SK-N-SH (cell line): Measurements from ENCODE around the gene ABCB7. TPM values are rescaled to one million over a fixed set of nuclear protein-coding genes. Genes with fewer than 3 reads are reported as not detected.

Source experiments
- CTCF ChIA-PET: fragments of 300-600, 350-600 bp; formaldehyde crosslinking; extraction: SDS; loops from one replicate; lab custom pipeline; 2021; lab: Yijun Ruan, JAX
- POLR2A ChIA-PET: fragments of 350-600 bp; sonication (Branson Sonifier 250); formaldehyde crosslinking; extraction: SDS; loops from one replicate; lab custom pipeline; 2020; ENCODE audit warnings: antibody characterized with exemption, inconsistent platforms; lab: Yijun Ruan, JAX
- DNase-seq: peaks from one replicate; pipeline ENCODE4 v3.0.0; 2012
- H2AFZ ChIP-seq: fragments of 200-600 bp; sonication (generic); 2 replicates; pipeline ENCODE4 v1.8.1; 2016; ENCODE audit warnings: antibody characterized with exemption, mild to moderate bottlenecking, low read depth
- H3F3A ChIP-seq: fragments of 200-600 bp; sonication (generic); replicated peaks from 2 replicates; pipeline ENCODE3; 2016; ENCODE audit warnings: antibody characterized with exemption, mild to moderate bottlenecking; ENCODE audit not compliant: insufficient read depth
- H3K27ac ChIP-seq, 2 experiments: fragments of 200-500 bp in 1 of 2; fragments of 200-600 bp in 1 of 2; sonication (Bioruptor generic) in 1 of 2; sonication (generic), shearing (Covaris generic) in 1 of 2; 2 replicates each; pipeline versions ENCODE4 v1.5.1 to v1.6.1; 2014 to 2016; ENCODE audit warnings: low read depth in 2 of 2, inconsistent platforms in 1 of 2, low read length in 1 of 2, mild to moderate bottlenecking in 1 of 2, mixed read lengths in 1 of 2
- H3K27me3 ChIP-seq: fragments of 200-600 bp; sonication (generic), shearing (Covaris generic); 2 replicates; pipeline ENCODE4 v1.6.1; 2016; ENCODE audit warnings: mixed run types; ENCODE audit not compliant: insufficient read depth
- H3K36me3 ChIP-seq, 2 experiments: fragments of 200-500 bp in 1 of 2; fragments of 200-600 bp in 1 of 2; sonication (Bioruptor generic) in 1 of 2; sonication (generic) in 1 of 2; replicated peaks in 1 of 2; 2 replicates each; pipeline versions ENCODE3 to v1.5.1; 2014 to 2016; ENCODE audit warnings: low read length in 1 of 2, mild to moderate bottlenecking in 1 of 2; ENCODE audit not compliant: insufficient read depth in 2 of 2, control insufficient read depth in 1 of 2
- H3K4me1 ChIP-seq, 2 experiments: fragments of 200-500 bp in 1 of 2; fragments of 200-600 bp in 1 of 2; sonication (Bioruptor generic) in 1 of 2; sonication (generic), shearing (Covaris generic) in 1 of 2; 2 replicates each; pipeline versions ENCODE4 v1.5.1 to v1.6.1; 2014 to 2016; ENCODE audit warnings: low read depth in 1 of 2, low read length in 1 of 2, mixed run types in 1 of 2; ENCODE audit not compliant: insufficient read depth in 2 of 2, control insufficient read depth in 1 of 2
- H3K4me2 ChIP-seq: fragments of 200-600 bp; sonication (generic), shearing (Covaris generic); 2 replicates; pipeline ENCODE4 v1.6.1; 2017; ENCODE audit warnings: mixed run types
- H3K4me3 ChIP-seq, 2 experiments: fragments of 200-500 bp in 1 of 2; fragments of 200-600 bp in 1 of 2; sonication (Bioruptor generic) in 1 of 2; sonication (generic), shearing (Covaris generic) in 1 of 2; 2 replicates each; pipeline versions ENCODE4 v1.5.1 to v1.8.1; 2014 to 2016; ENCODE audit warnings: low read depth in 2 of 2, inconsistent platforms in 1 of 2, low read length in 1 of 2, mild to moderate bottlenecking in 1 of 2, mixed read lengths in 1 of 2, moderate library complexity in 1 of 2
- H3K79me2 ChIP-seq: fragments of 200-600 bp; sonication (generic); 2 replicates; pipeline ENCODE4 v1.8.1; 2017; ENCODE audit warnings: mild to moderate bottlenecking; ENCODE audit not compliant: insufficient read depth
- H3K9ac ChIP-seq: fragments of 200-600 bp; sonication (generic); 2 replicates; pipeline ENCODE4 v1.6.1; 2017; ENCODE audit warnings: mixed run types
- H3K9me2 ChIP-seq: fragments of 200-600 bp; sonication (generic); 2 replicates; pipeline ENCODE4 v1.6.1; 2017; ENCODE audit warnings: mixed run types
- H3K9me3 ChIP-seq: fragments of 200-600 bp; sonication (generic); 2 replicates; pipeline ENCODE4 v1.6.1; 2017; ENCODE audit warnings: mixed run types, mild to moderate bottlenecking, moderate library complexity
- H4K20me1 ChIP-seq: fragments of 200-600 bp; sonication (generic); 2 replicates; pipeline ENCODE4 v1.6.1; 2017; ENCODE audit warnings: mild to moderate bottlenecking, mixed run types; ENCODE audit not compliant: insufficient read depth
- CHD2 ChIP-seq: fragments of 150-350 bp; IDR thresholded peaks from 2 replicates; pipeline ENCODE4 v1.6.1; 2018; ENCODE audit warnings: low read length; ENCODE audit not compliant: partially characterized antibody
- ELF1 ChIP-seq: IDR thresholded peaks from 2 replicates; pipeline ENCODE4 v1.4.0; 2012
- EP300 ChIP-seq, 2 experiments: IDR thresholded peaks; 2 replicates each; pipeline versions ENCODE4 v1.4.0 to v1.6.1; 2012; ENCODE audit warnings: borderline replicate concordance in 1 of 2, low read depth in 1 of 2, low read length in 1 of 2
- FOSL2 ChIP-seq: IDR thresholded peaks from 2 replicates; pipeline ENCODE4 v1.4.0; 2012; ENCODE audit warnings: low read depth, mild to moderate bottlenecking, moderate library complexity, borderline replicate concordance
- FOXJ3 ChIP-seq: sonication (generic); formaldehyde crosslinking; IDR thresholded peaks from 2 replicates; pipeline ENCODE4 v1.5.1; 2020; ENCODE audit warnings: mild to moderate bottlenecking, missing genetic modification reagents
- FOXM1 ChIP-seq: IDR thresholded peaks from 2 replicates; pipeline ENCODE4 v1.4.0; 2012; ENCODE audit warnings: low read depth, mild to moderate bottlenecking
- GABPA ChIP-seq: IDR thresholded peaks from 2 replicates; pipeline ENCODE4 v1.4.0; 2012; ENCODE audit warnings: low read depth, mild to moderate bottlenecking
- GATA2 ChIP-seq: sonication (generic); formaldehyde crosslinking; IDR thresholded peaks from 2 replicates; pipeline ENCODE4 v1.5.0; 2020; ENCODE audit warnings: mild to moderate bottlenecking, missing genetic modification reagents
- IRF3 ChIP-seq: fragments of 150-350 bp; IDR thresholded peaks from 2 replicates; pipeline ENCODE4 v1.6.1; 2016; ENCODE audit warnings: mild to moderate bottlenecking, low read depth, low read length
- MEF2A ChIP-seq: IDR thresholded peaks from 2 replicates; pipeline ENCODE4 v1.4.0; 2012; ENCODE audit warnings: low read depth, borderline replicate concordance
- MXI1 ChIP-seq: IDR thresholded peaks from 2 replicates; pipeline ENCODE4 v1.6.1; 2012; ENCODE audit warnings: mild to moderate bottlenecking, low read depth, low read length, improper control_type of control experiment
- NFIC ChIP-seq: IDR thresholded peaks from 2 replicates; pipeline ENCODE4 v1.4.0; 2012; ENCODE audit warnings: borderline replicate concordance
- NRF1 ChIP-seq: IDR thresholded peaks from 2 replicates; pipeline ENCODE4 v1.6.1; 2012; ENCODE audit warnings: low read depth, mild to moderate bottlenecking, low read length
- POLR2AphosphoS5 ChIP-seq: IDR thresholded peaks from 2 replicates; pipeline ENCODE4 v1.6.1; 2012; ENCODE audit warnings: low read depth, low read length
- RCOR1 ChIP-seq: fragments of 150-350 bp; IDR thresholded peaks from 2 replicates; pipeline ENCODE4 v1.6.1; 2017; ENCODE audit warnings: antibody characterized with exemption, low read length
- RFX5 ChIP-seq: IDR thresholded peaks from 2 replicates; pipeline ENCODE4 v1.6.1; 2012; ENCODE audit warnings: mild to moderate bottlenecking, improper control_type of control experiment, low read length
- SMC3 ChIP-seq: IDR thresholded peaks from 2 replicates; pipeline ENCODE4 v1.6.1; 2012; ENCODE audit warnings: low read depth, low read length, improper control_type of control experiment
- TAF1 ChIP-seq: IDR thresholded peaks from 2 replicates; pipeline ENCODE4 v1.6.1; 2012; ENCODE audit warnings: low read depth, mild to moderate bottlenecking, low read length, moderate library complexity, borderline replicate concordance
- TCF12 ChIP-seq: IDR thresholded peaks from 2 replicates; pipeline ENCODE4 v1.4.0; 2012
- YY1 ChIP-seq: IDR thresholded peaks from 2 replicates; pipeline ENCODE4 v1.4.0; 2012; ENCODE audit warnings: low read depth, mild to moderate bottlenecking
- WGBS: methylation state at CpG from one replicate; pipeline ENCODE4 v1.1.6; 2017; ENCODE audit warnings: low lambda C conversion rate; 5-methylcytosine and 5-hydroxymethylcytosine counted together
- polyA plus RNA-seq, 3 experiments: library from polyadenylated mRNA; depleted of rRNA; stranded (reverse); fragments of >200 nt; gene quantifications; 2 replicates each; pipeline ENCODE4 v1.2.3, GENCODE V29; 2012

Gene ABCB7
- polyA plus RNA-seq, 1 of the 3 experiments (the other 2 are of a cell fraction) = 20.4 TPM

GRCh38 chrX:75107863-75108509 is 48.1 kb downstream of the ABCB7 start:
- ChIA-PET POLR2A (no interaction called here), CTCF (no interaction called here)

GRCh38 chrX:75106772-75107171 is 49.3 kb downstream of the ABCB7 start:
- Histone ChIP-seq H3K9me3 (no peaks in the 10 kb centered on the region), H3K4me2 (no peak overlapping the region), H3K9me2 (no peaks in the 10 kb centered on the region; the same call in 1 of the 2 replicates), H3K79me2 (no peaks in the 10 kb centered on the region), H2AFZ (no peak overlapping the region), H3K36me3 (peaks cover 0 to 3% of the 10 kb centered on the region in 2 experiments)
- no peak for DNase-seq
- TF ChIP-seq POLR2AphosphoS5 (no peak), MEF2A (no peak), CHD2 (no peak), TCF12 (no peak), GATA2 (no peak), FOXJ3 (CRISPR knock-in tag) (no peak), SMC3 (no peak), RCOR1 (no peak), YY1 (no peak), IRF3 (no peak), NFIC (no peak), FOXM1 (no peak), RFX5 (no peak), EP300 (IDR thresholded peaks at IDR 0.05; ENCODE audit: borderline replicate concordance in 1 of 2, low read depth in 1 of 2, low read length in 1 of 2) (no peak), NRF1 (no peak)
- TF ChIP-seq, all 33 proteins: peak for 0
- CTCF ChIA-PET = no interaction called here
- 85% methylated on average over 8 of the region's 10 CpGs for WGBS
- no peak overlapping the region for H3K9ac ChIP-seq
- no peaks in the 10 kb centered on the region for H4K20me1 ChIP-seq
- H3K27ac ChIP-seq = no peak overlapping the region
- no peaks in the 10 kb centered on the region for H3K27me3 ChIP-seq
- no peak overlapping the region for H3K4me3 ChIP-seq
- no peaks in the 10 kb centered on the region for H3K4me1 ChIP-seq
- H3F3A ChIP-seq = no peaks in the 10 kb centered on the region
- POLR2A ChIA-PET = no interaction called here

More at GRCh38 chrX:75107863-75108509, 48.1 kb downstream of the ABCB7 start:
- Histone ChIP-seq H3K4me1 (no peaks in the 10 kb centered on the region), H2AFZ (no peak overlapping the region), H3F3A (no peaks in the 10 kb centered on the region), H3K27ac (no peak overlapping the region), H3K79me2 (no peaks in the 10 kb centered on the region), H4K20me1 (no peaks in the 10 kb centered on the region), H3K9ac (no peak overlapping the region), H3K4me2 (no peak overlapping the region), H3K36me3 (peaks cover 0 to 7% of the 10 kb centered on the region in 2 experiments)
- DNase-seq = no peak
- no peak for TF ChIP-seq IRF3
- no peak for TF ChIP-seq TAF1
- no peak for TF ChIP-seq POLR2AphosphoS5
- TF ChIP-seq ELF1 = no peak
- no peak for TF ChIP-seq GABPA
- no peak for TF ChIP-seq MXI1
- TF ChIP-seq TCF12 = no peak
- TF ChIP-seq FOSL2 = no peak
- TF ChIP-seq YY1 = no peak
- no peak for TF ChIP-seq RFX5
- TF ChIP-seq NRF1 = no peak
- TF ChIP-seq, all 33 proteins: peak for 0
- 90% methylated on average over 5 of the region's 6 CpGs for WGBS
- no peaks in the 10 kb centered on the region; the same call in 1 of the 2 replicates for H3K9me2 ChIP-seq
- no peak overlapping the region for H3K4me3 ChIP-seq
- no peaks in the 10 kb centered on the region for H3K9me3 ChIP-seq
- no peaks in the 10 kb centered on the region for H3K27me3 ChIP-seq
